WTC11 (cell line): ENCODE measurements around the gene TMEM200B. TPM values are rescaled to one million over a fixed set of nuclear protein-coding genes. Genes with fewer than 3 reads are reported as not detected.

ENCODE experiments used
- ATAC-seq: fragments of 200-7000 bp; cut with Tn5 transposase; 2 replicates; pipeline ENCODE4 v1.10.0; 2021; ENCODE audit warnings: mild to moderate bottlenecking, moderate library complexity
- CTCF ChIA-PET: fragments of 300-600 bp; sonication (Branson Sonifier 250); formaldehyde crosslinking; loops from one replicate; lab custom pipeline; 2021; ENCODE audit warnings: antibody characterized with exemption; lab: Charles Lee
- POLR2A ChIA-PET: fragments of 350-600 bp; sonication (Branson Sonifier 250); formaldehyde crosslinking; loops from one replicate; lab custom pipeline; 2021; ENCODE audit warnings: antibody characterized with exemption; lab: Charles Lee
- DNase-seq: peaks from one replicate; pipeline ENCODE4 v3.0.0; 2021; ENCODE audit warnings: low spot score
- H3K27ac Mint-ChIP-seq: 2 replicates; pipeline ENCODE4 v1.8.0; 2021; ENCODE audit warnings: mixed read lengths
- H3K27me3 Mint-ChIP-seq: 2 replicates; pipeline ENCODE4 v1.8.0; 2021; ENCODE audit warnings: low read depth, mild to moderate bottlenecking, moderate library complexity, mixed read lengths
- H3K36me3 Mint-ChIP-seq: 2 replicates; pipeline ENCODE4 v1.8.0; 2021; ENCODE audit warnings: mixed read lengths
- H3K4me1 Mint-ChIP-seq: 2 replicates; pipeline ENCODE4 v1.8.0; 2022; ENCODE audit warnings: mixed read lengths
- H3K4me3 Mint-ChIP-seq: 2 replicates; pipeline ENCODE4 v1.8.0; 2021; ENCODE audit warnings: mild to moderate bottlenecking, moderate library complexity, mixed read lengths
- H3K9me3 Mint-ChIP-seq: 2 replicates; pipeline ENCODE4 v1.8.0; 2021; ENCODE audit warnings: mixed read lengths
- CREM ChIP-seq: sonication (generic); formaldehyde crosslinking; IDR thresholded peaks from 2 replicates; pipeline ENCODE4 v1.8.1; 2022; ENCODE audit warnings: mild to moderate bottlenecking, missing genetic modification reagents, moderate library complexity
- ESRRA ChIP-seq: sonication (generic); formaldehyde crosslinking; IDR thresholded peaks from 2 replicates; pipeline ENCODE4 v1.8.1; 2022; ENCODE audit warnings: mild to moderate bottlenecking, missing genetic modification reagents, borderline replicate concordance
- MXD4 ChIP-seq: fragments of 250-450 bp; sonication (Bioruptor Pico); IDR thresholded peaks from 2 replicates; pipeline ENCODE4 v1.8.0; 2021; ENCODE audit warnings: mild to moderate bottlenecking, moderate library complexity, borderline replicate concordance
- NFYB ChIP-seq: sonication (generic); formaldehyde crosslinking; conservative IDR thresholded peaks from 2 replicates; pipeline ENCODE4 v1.8.0; 2022; ENCODE audit warnings: low read depth, missing genetic modification reagents
- SMAD4 ChIP-seq: sonication (generic); formaldehyde crosslinking; IDR thresholded peaks from 2 replicates; pipeline ENCODE4 v1.8.0; 2022; ENCODE audit warnings: mild to moderate bottlenecking, missing genetic modification reagents
- ZNF121 ChIP-seq: sonication (generic); formaldehyde crosslinking; IDR thresholded peaks from 2 replicates; pipeline ENCODE4 v1.8.0; 2023; ENCODE audit warnings: missing genetic modification reagents
- ZNF138 ChIP-seq: sonication (generic); formaldehyde crosslinking; conservative IDR thresholded peaks from 2 replicates; pipeline ENCODE4 v1.8.1; 2022; ENCODE audit warnings: mild to moderate bottlenecking, moderate library complexity, missing genetic modification reagents
- ZNF232 ChIP-seq: sonication (generic); formaldehyde crosslinking; IDR thresholded peaks from 2 replicates; pipeline ENCODE4 v1.8.0; 2022; ENCODE audit warnings: mild to moderate bottlenecking, missing genetic modification reagents
- ZNF263 ChIP-seq: sonication (generic); formaldehyde crosslinking; IDR thresholded peaks from 2 replicates; pipeline ENCODE4 v1.8.1; 2022; ENCODE audit warnings: low read depth, mild to moderate bottlenecking, moderate library complexity, missing genetic modification reagents
- ZNF396 ChIP-seq: fragments of 250-450 bp; sonication (Bioruptor Pico); IDR thresholded peaks from 2 replicates; pipeline ENCODE4 v1.8.0; 2021; ENCODE audit warnings: mild to moderate bottlenecking, moderate library complexity, borderline replicate concordance
- ZNF416 ChIP-seq: fragments of 250-450 bp; sonication (Bioruptor Pico); IDR thresholded peaks from 2 replicates; pipeline ENCODE4 v1.9.0; 2021; ENCODE audit warnings: mild to moderate bottlenecking, inconsistent platforms
- total RNA-seq: library from RNA; stranded (reverse); gene quantifications from 3 replicates; pipeline ENCODE4 v1.2.3, GENCODE V29; 2021
- TF ChIP-seq, protein P1 (sequence below): sonication (generic); formaldehyde crosslinking; IDR thresholded peaks from 2 replicates; pipeline ENCODE4 v1.8.0; 2022; ENCODE audit warnings: missing genetic modification reagents
- TF ChIP-seq, protein P2 (sequence below): fragments of 200-600 bp; IDR thresholded peaks from 2 replicates; pipeline ENCODE4 v1.8.0; 2022; ENCODE audit warnings: antibody characterized with exemption
- TF ChIP-seq, protein P3 (sequence below): fragments of 250-450 bp; sonication (Bioruptor Pico); IDR thresholded peaks from 2 replicates; pipeline ENCODE4 v1.9.0; 2021; ENCODE audit warnings: mild to moderate bottlenecking
- TF ChIP-seq, protein P4 (sequence below): fragments of 250-450 bp; sonication (Bioruptor Pico); IDR thresholded peaks from 2 replicates; pipeline ENCODE4 v1.9.0; 2021; ENCODE audit warnings: mild to moderate bottlenecking
- TF ChIP-seq, protein P5 (sequence below): sonication (generic); formaldehyde crosslinking; IDR thresholded peaks from 2 replicates; pipeline ENCODE4 v1.8.1; 2023; ENCODE audit warnings: mild to moderate bottlenecking, moderate library complexity, missing genetic modification reagents

TMEM200B gene
- total RNA-seq, 1 experiment from 2014 or later: 22.6 TPM

DNA sequence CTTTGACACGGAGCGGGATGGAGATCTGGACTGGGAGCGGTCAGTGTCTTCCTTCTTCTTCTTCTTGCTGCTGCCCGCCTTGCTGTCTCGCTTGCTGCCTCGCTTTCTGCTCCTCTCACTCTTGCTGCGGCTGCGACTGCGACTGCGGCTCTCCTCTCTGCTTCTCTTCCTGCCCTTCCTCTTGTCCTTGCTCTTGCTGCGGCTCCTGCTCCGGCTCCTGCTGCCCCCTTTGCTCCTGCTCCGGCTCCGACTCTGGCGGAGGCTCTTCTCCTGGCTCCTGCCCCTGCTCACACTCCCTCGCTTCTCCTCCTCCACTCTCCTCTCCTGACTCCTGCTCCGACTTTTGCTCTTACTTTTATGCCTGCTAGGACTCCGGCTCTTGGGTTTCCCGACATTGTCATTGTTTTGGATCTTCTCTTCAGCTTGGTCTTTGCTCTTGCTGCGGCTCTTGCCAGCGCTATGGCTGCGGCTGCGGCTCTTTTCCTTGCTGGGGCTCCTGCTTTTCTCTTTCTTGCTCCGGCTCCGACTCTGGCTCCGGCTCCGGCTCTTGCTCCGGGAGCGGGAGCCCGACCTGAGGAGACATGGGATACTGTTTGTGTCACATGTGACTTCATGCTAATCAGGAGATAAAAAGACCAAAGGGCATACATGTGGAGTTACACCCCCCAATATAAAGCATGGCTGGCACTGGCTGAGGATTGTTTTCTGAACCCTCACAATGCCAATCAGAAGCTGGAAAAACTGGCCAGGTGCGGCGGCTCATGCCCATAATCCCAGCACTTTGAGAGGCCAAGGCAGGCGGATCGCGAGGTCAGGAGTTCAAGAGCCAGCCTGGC is 25.2 kb upstream of the TMEM200B start:
- H3K4me1 Mint-ChIP-seq: no peaks in the 10 kb centered on the region
- H3K36me3 Mint-ChIP-seq: peaks cover 76% of the 10 kb centered on the region
- ATAC-seq (no peak), DNase-seq (no peak)
- H3K9me3 Mint-ChIP-seq: no peaks in the 10 kb centered on the region
- no peaks in the 10 kb centered on the region for H3K27me3 Mint-ChIP-seq
- no peak overlapping the region for H3K4me3 Mint-ChIP-seq
- POLR2A ChIA-PET: no interaction called here
- CTCF ChIA-PET: interaction anchor here (0.6 kb wide), 1 partner anchor 297 kb away, joined by 3 read pairs; no protein-coding TSS in a partner anchor
- TF ChIP-seq, protein P1, sequence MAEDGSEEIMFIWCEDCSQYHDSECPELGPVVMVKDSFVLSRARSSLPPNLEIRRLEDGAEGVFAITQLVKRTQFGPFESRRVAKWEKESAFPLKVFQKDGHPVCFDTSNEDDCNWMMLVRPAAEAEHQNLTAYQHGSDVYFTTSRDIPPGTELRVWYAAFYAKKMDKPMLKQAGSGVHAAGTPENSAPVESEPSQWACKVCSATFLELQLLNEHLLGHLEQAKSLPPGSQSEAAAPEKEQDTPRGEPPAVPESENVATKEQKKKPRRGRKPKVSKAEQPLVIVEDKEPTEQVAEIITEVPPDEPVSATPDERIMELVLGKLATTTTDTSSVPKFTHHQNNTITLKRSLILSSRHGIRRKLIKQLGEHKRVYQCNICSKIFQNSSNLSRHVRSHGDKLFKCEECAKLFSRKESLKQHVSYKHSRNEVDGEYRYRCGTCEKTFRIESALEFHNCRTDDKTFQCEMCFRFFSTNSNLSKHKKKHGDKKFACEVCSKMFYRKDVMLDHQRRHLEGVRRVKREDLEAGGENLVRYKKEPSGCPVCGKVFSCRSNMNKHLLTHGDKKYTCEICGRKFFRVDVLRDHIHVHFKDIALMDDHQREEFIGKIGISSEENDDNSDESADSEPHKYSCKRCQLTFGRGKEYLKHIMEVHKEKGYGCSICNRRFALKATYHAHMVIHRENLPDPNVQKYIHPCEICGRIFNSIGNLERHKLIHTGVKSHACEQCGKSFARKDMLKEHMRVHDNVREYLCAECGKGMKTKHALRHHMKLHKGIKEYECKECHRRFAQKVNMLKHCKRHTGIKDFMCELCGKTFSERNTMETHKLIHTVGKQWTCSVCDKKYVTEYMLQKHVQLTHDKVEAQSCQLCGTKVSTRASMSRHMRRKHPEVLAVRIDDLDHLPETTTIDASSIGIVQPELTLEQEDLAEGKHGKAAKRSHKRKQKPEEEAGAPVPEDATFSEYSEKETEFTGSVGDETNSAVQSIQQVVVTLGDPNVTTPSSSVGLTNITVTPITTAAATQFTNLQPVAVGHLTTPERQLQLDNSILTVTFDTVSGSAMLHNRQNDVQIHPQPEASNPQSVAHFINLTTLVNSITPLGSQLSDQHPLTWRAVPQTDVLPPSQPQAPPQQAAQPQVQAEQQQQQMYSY: peak; percentile 74
- no peak for TF ChIP-seq NFYB (CRISPR knock-in tag)
- peak overlapping the region; percentile 17; the same call in 1 of the 2 replicates for H3K27ac Mint-ChIP-seq

DNA sequence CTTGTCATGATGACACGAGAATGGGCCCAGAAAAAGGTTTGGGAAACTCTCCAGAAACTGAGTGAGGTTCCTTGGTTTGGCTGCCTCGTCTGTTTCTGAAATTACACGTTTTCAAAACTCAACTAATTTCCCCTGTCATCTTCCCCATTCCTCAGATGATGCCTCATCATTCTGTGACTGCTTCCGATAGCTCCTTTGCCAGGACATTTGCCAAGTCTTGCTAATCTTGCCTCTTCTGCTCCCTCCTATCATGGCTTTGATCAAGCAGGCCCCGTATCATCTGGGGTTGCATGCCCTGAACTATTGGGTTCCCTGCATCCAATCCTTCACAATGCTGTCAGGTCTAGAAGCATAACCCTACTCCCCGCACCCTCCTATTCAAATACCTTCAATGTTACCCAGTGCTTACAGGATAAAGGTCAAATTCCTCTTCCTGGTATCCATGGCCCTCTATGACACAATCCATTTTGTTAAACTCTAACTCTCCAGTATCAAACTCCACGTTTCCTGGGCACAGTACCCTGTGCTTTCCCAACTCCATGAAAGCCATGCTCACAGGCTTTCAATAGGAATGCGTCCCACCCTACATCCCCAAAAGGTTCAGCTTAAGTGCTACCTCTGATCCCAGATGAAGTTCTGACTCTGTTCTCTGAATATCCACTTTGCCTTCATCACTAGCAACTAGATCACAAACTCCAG is 22.2 kb upstream of the TMEM200B start:
- CTCF ChIA-PET: no interaction called here

DNA sequence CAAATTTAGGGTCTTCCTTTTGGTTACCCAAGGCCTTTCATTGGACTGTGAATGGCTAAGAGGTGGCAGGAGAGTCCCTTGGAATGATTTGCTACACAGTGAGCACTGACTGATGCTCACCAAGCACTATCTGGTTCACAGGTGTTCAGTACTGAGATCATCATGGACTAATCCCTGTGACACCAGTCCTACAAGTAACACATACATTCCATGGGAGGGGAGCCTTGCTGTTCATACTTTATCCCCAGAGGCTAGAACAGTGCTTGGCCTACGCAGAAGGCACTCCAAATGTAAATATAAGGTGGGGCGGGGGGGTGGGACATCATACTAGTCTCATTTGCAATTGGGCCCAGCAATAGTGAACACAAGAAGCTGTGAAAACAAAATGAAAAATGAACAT is 20.5 kb upstream of the TMEM200B start:
- TF ChIP-seq MXD4 (CRISPR knock-in tag) (no peak), ESRRA (CRISPR knock-in tag) (no peak), ZNF232 (CRISPR knock-in tag) (no peak), SMAD4 (CRISPR knock-in tag) (no peak)
- TF ChIP-seq, protein P2, sequence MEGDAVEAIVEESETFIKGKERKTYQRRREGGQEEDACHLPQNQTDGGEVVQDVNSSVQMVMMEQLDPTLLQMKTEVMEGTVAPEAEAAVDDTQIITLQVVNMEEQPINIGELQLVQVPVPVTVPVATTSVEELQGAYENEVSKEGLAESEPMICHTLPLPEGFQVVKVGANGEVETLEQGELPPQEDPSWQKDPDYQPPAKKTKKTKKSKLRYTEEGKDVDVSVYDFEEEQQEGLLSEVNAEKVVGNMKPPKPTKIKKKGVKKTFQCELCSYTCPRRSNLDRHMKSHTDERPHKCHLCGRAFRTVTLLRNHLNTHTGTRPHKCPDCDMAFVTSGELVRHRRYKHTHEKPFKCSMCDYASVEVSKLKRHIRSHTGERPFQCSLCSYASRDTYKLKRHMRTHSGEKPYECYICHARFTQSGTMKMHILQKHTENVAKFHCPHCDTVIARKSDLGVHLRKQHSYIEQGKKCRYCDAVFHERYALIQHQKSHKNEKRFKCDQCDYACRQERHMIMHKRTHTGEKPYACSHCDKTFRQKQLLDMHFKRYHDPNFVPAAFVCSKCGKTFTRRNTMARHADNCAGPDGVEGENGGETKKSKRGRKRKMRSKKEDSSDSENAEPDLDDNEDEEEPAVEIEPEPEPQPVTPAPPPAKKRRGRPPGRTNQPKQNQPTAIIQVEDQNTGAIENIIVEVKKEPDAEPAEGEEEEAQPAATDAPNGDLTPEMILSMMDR: no peak
- TF ChIP-seq, protein P3, sequence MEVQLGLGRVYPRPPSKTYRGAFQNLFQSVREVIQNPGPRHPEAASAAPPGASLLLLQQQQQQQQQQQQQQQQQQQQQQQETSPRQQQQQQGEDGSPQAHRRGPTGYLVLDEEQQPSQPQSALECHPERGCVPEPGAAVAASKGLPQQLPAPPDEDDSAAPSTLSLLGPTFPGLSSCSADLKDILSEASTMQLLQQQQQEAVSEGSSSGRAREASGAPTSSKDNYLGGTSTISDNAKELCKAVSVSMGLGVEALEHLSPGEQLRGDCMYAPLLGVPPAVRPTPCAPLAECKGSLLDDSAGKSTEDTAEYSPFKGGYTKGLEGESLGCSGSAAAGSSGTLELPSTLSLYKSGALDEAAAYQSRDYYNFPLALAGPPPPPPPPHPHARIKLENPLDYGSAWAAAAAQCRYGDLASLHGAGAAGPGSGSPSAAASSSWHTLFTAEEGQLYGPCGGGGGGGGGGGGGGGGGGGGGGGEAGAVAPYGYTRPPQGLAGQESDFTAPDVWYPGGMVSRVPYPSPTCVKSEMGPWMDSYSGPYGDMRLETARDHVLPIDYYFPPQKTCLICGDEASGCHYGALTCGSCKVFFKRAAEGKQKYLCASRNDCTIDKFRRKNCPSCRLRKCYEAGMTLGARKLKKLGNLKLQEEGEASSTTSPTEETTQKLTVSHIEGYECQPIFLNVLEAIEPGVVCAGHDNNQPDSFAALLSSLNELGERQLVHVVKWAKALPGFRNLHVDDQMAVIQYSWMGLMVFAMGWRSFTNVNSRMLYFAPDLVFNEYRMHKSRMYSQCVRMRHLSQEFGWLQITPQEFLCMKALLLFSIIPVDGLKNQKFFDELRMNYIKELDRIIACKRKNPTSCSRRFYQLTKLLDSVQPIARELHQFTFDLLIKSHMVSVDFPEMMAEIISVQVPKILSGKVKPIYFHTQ: no peak
- ATAC-seq (no peak), DNase-seq (no peak)
- no peaks in the 10 kb centered on the region for H3K4me1 Mint-ChIP-seq
- H3K4me3 Mint-ChIP-seq: no peak overlapping the region
- peak overlapping the region; percentile 76; the same call in 1 of the 2 replicates for H3K27ac Mint-ChIP-seq
- ChIA-PET POLR2A (no interaction called here), CTCF (interaction anchor here (1.2 kb wide), 1 partner anchor 22 kb away, joined by 4 read pairs; no protein-coding TSS in a partner anchor)
- peaks cover 45% of the 10 kb centered on the region for H3K36me3 Mint-ChIP-seq
- H3K27me3 Mint-ChIP-seq: no peaks in the 10 kb centered on the region
- H3K9me3 Mint-ChIP-seq: no peaks in the 10 kb centered on the region

More for the DNA sequence above, 22.2 kb upstream of the TMEM200B start:
- TF ChIP-seq ZNF263 (CRISPR knock-in tag) (no peak), ZNF138 (CRISPR knock-in tag) (no peak), ZNF121 (CRISPR knock-in tag) (no peak), ZNF416 (CRISPR knock-in tag) (no peak), CREM (CRISPR knock-in tag) (no peak), ZNF396 (CRISPR knock-in tag) (no peak)
- TF ChIP-seq, protein P4, sequence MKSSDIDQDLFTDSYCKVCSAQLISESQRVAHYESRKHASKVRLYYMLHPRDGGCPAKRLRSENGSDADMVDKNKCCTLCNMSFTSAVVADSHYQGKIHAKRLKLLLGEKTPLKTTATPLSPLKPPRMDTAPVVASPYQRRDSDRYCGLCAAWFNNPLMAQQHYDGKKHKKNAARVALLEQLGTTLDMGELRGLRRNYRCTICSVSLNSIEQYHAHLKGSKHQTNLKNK: no peak
- TF ChIP-seq, protein P5, sequence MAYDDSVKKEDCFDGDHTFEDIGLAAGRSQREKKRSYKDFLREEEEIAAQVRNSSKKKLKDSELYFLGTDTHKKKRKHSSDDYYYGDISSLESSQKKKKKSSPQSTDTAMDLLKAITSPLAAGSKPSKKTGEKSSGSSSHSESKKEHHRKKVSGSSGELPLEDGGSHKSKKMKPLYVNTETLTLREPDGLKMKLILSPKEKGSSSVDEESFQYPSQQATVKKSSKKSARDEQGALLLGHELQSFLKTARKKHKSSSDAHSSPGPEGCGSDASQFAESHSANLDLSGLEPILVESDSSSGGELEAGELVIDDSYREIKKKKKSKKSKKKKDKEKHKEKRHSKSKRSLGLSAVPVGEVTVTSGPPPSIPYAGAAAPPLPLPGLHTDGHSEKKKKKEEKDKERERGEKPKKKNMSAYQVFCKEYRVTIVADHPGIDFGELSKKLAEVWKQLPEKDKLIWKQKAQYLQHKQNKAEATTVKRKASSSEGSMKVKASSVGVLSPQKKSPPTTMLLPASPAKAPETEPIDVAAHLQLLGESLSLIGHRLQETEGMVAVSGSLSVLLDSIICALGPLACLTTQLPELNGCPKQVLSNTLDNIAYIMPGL (CRISPR knock-in tag): no peak
- Mint-ChIP-seq H3K36me3 (peaks cover 62% of the 10 kb centered on the region), H3K27me3 (no peaks in the 10 kb centered on the region), H3K9me3 (no peaks in the 10 kb centered on the region), H3K4me3 (no peak overlapping the region), H3K27ac (peak overlapping the region; percentile 79), H3K4me1 (no peaks in the 10 kb centered on the region)
- DNase-seq: no peak
- POLR2A ChIA-PET: interaction anchor here (0.5 kb wide), 1 partner anchor 22 kb away, joined by 3 read pairs; no protein-coding TSS in a partner anchor
- ATAC-seq: no peak
